GM19035 (cell line): ENCODE measurements around the gene LYPD8.
"Not testable (repeated sequence)": the region's sequence is repeated elsewhere in the genome, so short reads cannot be mapped to it uniquely, and the experiment has no call there.

Experiments
- ATAC-seq: cut with Tn5 transposase; IDR thresholded peaks from one replicate; pipeline ENCODE4 v1.9.1; 2021; ENCODE audit not compliant: unreplicated experiment

The LYPD8 gene, protein sequence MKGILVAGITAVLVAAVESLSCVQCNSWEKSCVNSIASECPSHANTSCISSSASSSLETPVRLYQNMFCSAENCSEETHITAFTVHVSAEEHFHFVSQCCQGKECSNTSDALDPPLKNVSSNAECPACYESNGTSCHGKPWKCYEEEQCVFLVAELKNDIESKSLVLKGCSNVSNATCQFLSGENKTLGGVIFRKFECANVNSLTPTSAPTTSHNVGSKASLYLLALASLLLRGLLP

DNA sequence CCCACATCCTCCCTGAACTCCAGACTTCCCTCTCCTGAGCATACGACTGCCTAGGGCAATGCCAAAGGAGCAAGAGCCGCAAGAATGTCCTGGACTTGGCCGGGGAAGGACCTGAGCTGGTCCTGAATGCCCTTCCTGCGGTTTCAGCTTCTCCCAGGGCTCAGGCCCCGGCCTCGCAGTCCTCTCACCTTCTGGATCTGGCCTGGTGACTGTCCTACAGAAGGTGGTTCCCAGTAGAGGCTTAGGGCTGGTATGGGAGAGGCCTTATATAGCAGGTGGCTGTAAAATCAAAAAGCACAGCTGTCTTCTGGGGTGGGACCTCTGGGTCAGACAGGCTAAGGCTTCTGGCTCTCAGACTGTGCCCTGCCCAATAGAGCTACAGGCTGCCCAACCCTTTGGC is at the start of gene LYPD8:
LYPD8 (minus strand) TSS at position 243 of the 400 bp plus-strand sequence. CDS start 4,678 bp downstream, outside the sequence.
- no peak for ATAC-seq

DNA sequence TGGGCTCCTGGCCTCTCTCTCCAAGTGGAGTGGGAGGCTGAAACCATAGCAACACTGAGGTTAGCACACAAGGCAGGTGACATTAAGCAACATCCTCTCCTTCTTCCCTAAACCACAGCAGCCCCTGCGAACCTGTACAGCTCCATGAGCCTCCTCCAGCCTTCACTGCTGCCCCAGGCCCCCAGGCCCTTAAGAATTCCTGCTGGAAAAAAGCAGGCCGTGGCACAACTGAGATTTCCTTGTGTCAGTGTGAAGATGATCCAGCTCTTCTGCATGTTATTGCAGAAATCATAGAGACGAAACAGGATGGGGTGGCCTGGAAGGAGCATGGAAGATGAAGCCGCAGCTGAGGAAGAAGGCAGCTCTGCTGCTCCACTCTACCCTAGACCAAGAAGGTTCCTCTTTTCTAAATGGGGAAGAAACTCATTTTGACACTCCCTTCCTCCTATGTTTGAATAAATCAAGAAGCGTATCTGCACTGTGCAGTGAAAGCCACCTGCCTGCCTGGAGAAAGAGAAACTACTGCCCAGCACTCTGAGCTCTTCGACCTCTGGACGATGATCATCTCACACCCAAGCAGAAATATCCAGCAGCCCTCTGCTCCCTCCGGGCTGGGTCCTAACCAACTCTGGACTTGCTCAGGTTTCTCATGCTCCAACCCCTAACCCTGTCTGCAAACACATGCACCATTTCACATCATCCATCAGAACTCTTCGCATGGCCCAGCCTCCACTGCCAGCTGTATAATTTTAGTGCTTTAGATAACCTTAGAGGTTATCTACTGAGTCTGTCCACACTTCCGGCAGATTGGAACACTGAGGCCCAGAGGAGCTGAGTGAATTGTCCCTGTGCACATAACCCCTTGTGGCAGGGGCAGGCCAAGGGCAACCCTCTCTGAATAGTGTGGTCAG is 49.5 kb upstream of the LYPD8 start:
- ATAC-seq: peak; percentile 87

DNA sequence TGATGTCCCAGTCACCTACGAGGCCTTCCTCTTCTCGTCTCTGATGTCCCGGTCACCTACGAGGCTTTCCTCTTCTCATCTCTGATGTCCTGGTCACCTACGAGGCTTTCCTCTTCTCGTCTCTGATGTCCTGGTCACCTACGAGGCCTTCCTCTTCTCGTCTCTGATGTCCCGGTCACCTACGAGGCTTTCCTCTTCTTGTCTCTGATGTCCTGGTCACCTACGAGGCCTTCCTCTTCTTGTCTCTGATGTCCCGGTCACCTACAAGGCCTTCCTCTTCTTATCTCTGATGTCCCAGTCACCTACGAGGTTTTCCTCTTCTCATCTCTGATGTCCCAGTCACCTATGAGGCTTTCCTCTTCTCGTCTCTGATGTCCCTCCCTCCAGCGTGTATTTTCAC is 47.9 kb upstream of the LYPD8 start:
- not testable (repeated sequence) for ATAC-seq

DNA sequence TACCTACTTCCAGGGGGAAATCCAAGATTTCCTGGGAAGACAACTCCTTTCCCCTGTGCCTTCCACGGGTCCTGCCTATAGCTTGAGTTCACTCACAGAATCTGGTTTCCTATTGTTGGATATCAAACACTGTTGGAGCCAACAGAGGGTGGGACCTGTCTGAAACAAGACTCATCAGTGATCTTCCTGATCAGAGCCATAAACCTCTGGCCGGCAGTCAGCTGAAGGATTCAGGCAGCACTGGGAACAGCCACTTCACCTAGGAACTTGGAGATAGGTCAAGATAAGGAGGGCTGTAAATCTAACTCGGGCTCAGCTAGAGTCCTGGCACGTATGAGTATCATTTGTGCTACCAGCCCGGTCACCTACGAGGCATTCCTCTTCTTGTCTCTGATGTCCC is 46.9 kb upstream of the LYPD8 start:
- ATAC-seq: no peak

DNA sequence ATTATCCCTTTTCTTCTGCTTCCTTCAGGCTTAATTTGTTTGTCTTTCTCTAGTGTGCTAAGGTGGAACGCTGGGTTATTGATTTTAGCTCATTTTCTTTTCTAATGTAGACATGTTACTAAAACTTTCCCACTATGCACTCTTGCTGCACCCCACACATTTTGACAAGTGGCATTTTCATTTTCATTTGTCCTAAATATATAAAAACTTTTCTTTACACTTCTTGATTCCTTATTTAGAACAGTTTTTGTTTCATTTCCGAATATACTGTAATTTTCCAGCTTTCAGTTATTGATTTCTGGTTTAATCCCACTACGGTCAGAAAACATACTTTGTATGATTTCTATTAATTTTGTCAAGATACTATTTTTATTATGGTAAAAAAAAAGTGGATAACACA is 44.9 kb upstream of the LYPD8 start:
- no peak for ATAC-seq

DNA sequence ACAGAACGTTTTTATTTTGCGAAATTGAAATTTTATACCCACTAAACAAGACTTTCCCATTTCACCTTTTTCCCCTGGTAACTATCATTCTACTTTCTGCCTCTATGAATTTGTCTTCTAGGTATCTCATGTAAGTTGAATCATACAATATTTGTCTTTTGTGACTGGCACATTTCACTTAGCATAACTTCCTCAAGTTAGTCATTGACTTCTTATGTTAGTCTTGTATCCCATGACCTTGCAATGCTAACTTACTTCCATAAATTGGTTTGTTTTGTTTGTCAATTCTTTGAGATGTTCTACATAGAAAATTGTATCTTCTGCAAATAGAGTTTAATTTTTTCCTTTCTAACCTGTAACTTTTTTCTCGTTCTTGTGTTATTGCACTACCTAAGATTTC is 43.2 kb upstream of the LYPD8 start:
- no peak for ATAC-seq

DNA sequence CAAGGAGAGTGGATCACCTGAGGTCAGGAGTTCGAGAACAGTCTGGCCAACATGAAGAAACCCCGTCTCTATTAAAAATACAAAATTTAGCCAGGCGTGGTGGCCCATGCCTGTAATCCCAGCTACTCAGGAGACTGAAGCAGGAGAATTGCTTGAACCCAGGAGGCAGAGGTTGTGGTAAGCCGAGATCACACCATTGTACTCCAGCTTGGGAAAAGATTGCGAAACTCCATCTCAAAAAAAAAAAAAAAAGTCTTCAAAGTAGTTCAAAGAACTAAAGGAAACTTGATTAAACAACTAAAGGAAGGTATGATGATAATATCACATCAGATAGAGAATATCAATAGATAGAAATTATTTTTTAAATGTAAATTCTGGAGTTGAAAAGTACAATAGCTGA is 39.1 kb upstream of the LYPD8 start:
- ATAC-seq: not testable (repeated sequence)

DNA sequence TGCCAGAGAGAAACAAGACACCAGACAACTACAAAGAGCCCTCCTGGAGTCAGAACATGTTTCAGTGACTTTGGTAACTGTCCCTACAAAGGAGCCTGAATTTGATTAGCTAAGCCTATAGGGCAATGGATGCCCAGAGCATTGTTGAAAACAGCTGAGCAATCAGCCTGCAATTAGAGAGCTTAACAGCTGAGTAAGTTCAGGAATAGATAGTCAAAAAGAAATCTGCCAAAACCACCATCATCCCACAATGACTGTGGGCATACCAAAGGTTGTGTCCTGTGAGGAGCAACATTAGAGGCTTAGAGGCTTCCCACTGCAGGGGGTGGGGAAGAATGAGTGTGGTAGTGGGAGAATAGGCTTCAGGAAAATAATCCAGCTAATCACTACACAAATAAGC is 38.0 kb upstream of the LYPD8 start:
- peak; percentile 93 for ATAC-seq

DNA sequence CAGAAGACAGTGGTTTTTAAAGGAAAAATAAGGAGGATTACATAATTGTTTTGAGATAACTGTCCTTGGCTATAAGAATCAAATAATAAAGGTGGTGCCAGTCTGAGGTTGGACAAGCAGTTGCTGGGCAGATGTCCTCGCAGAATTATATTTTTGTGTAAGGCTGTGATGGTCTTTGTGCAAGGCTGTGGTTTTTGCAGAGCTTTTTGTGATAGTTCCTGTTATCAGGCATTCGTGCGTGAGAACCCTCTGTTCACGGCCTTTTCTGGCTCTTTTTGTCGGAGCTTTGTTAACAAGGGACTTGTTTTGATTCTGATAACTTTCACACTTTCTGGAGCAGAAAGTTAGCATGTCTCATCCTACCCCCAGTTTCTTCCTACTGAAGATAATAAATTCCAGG is 36.8 kb upstream of the LYPD8 start:
- no peak for ATAC-seq

DNA sequence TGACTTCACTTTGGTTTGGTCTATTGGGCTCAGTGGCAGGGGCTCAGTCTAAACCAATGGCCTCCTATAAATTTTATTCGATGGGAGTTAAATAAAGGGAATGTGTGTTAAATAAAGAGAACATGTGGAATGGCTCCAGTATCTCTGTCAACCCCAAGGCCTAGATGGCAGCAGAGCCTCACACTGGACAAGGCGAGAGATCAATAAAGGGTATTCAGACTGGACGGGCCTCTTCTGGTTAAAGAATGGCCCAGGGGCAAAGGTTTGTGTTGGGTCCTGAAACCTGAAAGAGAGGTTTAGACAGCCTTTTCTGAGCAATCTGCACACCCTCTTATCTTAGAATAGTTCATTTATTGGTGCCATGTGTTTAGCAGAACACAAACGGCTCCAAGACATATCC is 35.5 kb upstream of the LYPD8 start:
- ATAC-seq: no peak

DNA sequence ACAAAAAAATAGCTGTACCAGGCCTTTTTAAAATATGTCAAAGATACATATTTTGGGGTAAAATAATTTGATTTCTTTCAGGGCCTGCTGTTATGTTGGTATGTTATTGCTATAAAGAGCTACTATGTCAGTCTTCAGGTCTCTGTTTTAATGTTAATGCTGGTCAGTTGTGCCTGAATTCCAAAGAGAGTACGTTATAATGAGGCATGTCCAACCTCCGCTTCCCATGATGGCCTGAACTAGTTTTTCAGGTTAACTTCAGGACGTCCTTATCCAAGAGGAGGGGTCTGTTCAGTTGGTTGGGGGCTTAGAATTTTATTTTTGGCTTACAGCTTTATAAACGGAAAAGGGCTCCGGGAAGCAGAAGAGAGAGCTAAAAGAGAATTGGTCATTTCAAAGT is 34.9 kb upstream of the LYPD8 start:
- ATAC-seq: no peak

DNA sequence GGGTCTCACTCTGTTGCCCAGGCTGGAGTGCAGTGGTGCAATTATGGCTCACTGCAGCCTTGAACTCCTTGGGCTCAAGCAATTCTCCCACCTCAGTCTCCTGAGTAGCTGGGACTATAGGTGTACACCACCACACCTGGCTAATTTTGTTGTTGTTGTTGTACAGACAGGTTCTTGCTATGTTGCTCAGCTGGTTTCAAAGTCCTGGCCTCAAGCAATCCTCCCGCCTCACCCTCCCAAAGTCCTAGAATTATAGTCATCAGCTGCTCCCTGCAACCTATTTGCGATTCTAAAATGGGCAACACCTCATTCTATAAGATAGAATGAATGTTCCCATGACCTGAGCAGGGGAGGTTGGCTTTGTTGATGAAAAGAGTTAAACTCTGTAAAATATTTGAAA is 33.8 kb upstream of the LYPD8 start:
- ATAC-seq: not testable (repeated sequence)

DNA sequence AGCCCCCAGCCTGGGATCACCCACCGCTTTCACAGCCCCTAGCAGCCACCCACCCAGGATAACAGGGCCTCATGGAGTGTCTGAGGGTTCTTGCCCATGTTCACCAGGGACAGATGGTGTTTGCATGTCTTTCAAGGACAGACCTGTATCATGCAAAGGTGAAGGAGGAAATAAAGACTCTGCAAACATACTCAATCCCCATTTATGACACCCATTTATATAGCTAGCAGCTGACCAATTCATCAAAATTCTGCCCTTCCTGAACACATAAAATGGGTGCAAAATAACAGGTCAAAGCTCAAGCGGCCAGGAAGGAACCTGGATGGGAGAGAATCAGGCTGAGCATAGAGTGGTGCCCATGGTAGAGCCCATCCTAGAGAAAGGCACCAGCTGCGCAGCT is 32.8 kb upstream of the LYPD8 start:
- ATAC-seq: no peak

DNA sequence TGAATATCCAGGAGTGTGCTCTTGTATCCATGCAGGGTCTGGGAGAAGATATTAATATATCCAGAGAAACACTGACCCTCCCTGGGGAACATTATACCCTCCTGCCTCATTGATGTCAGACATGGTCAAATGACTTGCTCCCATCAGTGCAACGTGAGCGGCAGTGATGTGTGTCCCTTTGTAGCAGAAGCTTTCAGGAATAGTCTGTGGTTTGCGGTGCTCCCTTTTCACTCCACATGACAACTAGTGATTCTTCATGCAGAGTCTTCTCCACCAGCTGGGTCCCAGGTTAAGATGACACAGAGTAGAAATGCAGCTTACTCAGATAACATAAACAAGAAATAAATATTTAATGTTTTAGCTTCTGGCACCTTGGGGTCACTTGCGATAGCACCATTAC is 31.9 kb upstream of the LYPD8 start:
- ATAC-seq: no peak

DNA sequence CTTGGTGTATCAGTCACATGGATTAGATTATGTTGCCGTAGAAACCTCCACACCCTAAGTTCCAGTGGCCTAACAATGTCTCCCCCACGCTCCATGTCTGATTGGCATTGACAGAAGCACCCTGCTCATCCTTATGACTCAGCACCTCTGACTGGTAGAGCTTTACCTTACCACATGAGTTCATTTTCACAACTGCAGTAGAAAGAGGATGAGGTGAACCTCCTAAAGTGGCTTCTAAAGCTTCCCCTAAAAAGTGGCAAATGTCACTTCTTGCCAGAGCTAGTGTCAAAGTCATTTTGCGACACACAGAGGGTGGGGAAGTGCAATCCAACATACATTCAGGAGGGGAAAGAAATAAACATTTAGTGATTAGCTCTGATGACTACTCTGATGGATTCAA is 30.6 kb upstream of the LYPD8 start:
- ATAC-seq: peak; percentile 60

DNA sequence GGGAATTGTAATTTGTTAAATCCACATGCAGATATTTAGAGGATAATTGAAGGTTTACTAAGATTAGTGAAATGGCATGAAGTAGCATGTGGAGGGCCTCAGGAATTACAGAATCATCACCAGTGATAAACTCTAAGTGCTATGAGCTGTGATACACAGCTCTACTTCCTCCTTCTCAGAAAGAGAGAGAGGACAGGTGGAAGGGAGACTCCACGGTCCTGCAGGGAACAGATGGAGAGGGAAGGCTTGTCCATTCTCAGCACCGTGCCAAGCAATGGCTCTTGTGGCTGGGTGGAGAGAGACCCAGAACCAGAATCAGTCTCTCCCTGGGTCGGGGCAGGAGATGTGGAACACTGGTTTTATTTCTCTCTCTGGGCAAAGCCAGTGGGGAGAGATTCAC is 27.8 kb upstream of the LYPD8 start:
- no peak for ATAC-seq

DNA sequence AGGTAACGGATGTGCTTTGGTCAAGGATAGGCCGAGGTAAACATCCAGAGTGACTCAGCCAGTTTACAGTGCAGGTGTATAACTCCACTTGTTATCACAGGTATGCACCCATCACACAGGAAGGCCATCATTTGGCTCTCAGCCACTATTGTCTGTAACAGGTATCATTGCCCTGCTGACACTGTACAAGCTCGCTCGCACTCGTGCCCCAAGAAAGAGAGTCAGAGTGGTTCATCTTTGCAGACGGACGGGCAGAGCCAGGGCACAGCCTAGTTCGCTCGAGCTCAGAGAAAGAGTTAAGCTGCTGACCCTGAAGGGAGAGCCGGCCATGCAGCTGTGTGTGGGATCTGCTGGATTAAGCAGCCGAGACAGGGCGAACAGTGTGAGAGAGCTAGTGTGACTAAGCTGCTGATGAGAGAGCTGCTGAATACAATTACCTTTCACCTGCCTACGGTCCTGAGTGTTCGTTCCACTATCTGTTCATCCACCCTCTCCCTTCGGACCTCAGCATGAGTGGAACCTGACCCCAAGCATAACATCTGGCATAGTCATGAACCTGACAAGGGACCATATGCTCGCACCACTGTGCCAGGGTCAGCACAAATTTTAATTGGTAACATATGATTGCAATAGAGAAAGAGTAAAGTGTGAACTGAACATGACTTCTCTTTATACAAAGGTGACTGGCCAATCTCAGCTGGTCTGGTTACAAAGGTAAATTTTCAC is 27.0 kb upstream of the LYPD8 start:
- ATAC-seq: no peak

DNA sequence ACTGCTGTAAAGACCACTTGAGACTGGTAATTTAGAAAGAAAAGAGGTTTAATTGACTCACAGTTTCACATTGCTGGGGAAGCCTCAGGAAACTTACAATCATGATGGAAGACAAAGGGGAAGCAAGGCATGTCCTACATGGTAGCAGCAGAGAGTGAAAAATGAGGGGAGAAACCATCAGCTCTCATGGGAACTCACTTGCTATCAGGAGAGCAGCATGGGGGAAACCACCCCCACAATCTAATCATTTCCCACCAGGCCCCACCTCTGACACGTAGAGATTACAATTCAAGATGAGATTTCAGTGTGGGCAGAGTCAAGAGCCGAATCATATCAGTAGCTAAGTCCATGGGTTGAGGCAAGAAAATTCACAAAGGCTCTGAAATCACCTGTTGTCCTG is 23.8 kb upstream of the LYPD8 start:
- no peak for ATAC-seq

DNA sequence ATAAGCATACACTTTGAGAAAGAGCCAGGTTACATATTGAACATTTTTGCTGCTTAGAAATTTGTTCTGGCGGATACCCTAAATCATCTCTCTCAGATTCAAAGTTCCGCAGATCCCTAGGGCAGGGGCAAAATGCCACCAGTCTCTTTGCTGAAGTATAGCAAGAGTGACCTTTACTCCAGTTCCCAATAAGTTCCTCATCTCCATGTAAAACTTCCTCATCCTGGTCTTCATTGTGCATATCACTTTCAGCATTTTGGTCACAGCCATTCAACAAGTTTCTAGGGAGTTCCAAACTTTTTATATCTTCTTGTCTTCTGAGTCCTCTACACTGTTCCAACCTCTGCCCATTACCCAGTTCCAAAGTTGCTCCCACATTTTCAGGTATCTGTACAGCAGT is 23.3 kb upstream of the LYPD8 start:
- ATAC-seq: no peak

DNA sequence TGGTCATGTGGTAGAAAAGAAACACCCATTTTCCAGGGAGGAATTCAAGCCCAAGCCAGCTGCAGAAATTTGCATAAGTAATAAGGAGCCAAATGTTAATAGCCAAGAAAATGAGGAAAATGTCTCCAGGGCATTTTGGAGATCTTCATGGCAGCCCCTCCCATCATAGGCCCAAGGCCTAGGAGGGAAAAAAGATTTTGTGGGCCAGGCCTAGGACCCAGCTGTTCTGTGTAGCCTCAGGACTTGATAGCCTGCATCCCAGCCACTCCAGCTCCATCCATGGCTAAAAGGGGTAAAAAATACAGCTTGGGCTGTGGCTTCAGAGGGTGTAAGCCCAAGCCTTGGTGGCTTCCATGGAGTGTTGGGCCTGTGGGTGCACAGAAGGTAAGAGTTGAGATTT is 21.4 kb upstream of the LYPD8 start:
- no peak for ATAC-seq

DNA sequence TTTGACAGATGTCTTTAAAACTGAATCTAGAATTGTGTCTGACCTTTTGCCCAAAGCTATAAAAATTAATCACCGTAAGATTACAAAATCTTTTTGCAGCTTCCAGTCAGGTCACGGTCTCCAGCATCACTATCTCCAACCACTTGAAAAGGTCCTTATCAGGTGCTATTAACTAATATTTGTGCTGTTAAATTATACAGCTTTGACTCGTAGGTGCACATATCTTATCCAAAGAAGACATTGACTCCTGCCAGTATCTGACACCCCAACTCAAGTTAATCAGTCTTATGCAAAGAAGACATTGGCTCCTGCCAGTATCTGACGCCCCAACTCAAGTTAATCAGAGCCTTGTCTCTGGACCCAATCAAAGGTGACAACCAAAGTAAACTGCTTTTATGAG is 19.9 kb upstream of the LYPD8 start:
- ATAC-seq: no peak

DNA sequence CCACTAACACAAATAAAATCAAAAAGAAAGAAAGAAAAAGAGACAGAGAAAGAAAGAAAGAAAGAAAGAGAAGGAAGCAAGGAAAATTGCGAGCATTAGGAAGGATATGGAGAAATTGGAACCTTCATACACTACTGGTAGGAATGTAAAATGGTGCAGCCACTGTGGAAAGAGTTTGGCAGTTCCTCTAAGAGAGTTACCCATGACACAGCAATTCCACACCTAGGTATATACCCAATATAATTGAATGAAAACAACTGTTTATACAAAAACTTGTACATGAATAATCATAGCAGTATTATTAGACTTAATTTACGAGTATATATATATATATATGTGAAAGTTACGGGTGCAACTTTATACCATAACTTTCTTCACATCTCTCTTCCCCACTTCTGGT is 4.1 kb upstream of the LYPD8 start:
- ATAC-seq: no peak
